ENCODE results near the gene USP20. TPM values are rescaled to one million over a fixed set of nuclear protein-coding genes. Genes with fewer than 3 reads are reported as not detected.

The USP20 gene
- polyA plus RNA-seq, 1 of the 3 experiments (the other 2 are of a cell fraction) = 22.5 TPM

DNA sequence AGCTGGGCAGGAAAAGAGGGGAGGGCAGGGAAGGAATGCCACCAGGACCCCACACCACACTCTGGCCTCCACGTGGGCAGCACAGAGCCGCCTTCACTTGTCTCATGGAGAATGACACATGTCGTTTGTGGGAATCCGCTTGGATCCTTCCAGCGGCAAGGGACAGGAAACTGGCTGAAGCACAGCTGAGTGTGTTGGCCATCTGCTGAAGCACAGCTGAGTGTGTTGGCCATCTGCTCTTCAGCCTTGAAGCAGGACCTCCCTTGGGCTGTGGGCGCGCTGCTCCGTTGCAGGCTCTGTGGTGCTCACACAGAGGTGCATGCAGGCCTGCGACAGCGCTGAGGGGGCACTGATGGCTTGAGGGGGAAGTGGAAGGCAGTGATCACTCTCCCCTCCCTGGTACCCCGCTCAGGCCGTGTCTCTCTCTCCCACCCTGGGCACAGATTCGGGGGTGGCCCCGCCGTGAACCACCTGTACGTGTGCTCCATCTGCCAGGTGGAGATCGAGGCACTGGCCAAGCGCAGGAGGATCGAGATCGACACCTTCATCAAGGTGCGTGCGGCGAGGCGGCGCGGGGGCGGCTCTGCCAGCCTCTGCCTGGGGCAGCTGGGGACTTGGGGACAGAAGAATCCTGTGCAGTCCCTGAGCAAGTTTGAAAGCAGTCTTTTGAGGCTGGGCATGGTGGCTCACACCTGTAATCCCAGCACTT is 40.6 kb downstream of the USP20 start:
- DNase-seq = no peak
- Histone ChIP-seq H3F3A (replicated peaks; ENCODE audit: insufficient read depth) (no peaks in the 10 kb centered on the region), H4K20me1 (ENCODE audit: insufficient read depth) (no peaks in the 10 kb centered on the region), H3K9ac (no peak overlapping the region), H3K79me2 (ENCODE audit: insufficient read depth) (no peaks in the 10 kb centered on the region), H2AFZ (ENCODE audit: low read depth) (no peak overlapping the region), H3K9me3 (no peaks in the 10 kb centered on the region), H3K27me3 (ENCODE audit: insufficient read depth) (no peaks in the 10 kb centered on the region), H3K4me2 (no peak overlapping the region), H3K9me2 (no peaks in the 10 kb centered on the region), H3K27ac (ENCODE audit: low read depth in 2 of 2, low read length in 1 of 2) (no peak overlapping the region; a peak in 1 of 4 replicates), H3K4me3 (ENCODE audit: low read depth in 2 of 2, low read length in 1 of 2) (no peak overlapping the region), H3K4me1 (ENCODE audit: control insufficient read depth in 1 of 2, insufficient read depth in 2 of 2, low read depth in 1 of 2, low read length in 1 of 2) (peaks cover 0 to 17% of the 10 kb centered on the region in 2 experiments; a peak in 1 of 4 replicates), H3K36me3 (replicated peaks in 1 of 2; ENCODE audit: control insufficient read depth in 1 of 2, insufficient read depth in 2 of 2, low read length in 1 of 2) (peaks cover 0 to 13% of the 10 kb centered on the region in 2 experiments)
- ChIA-PET CTCF (interaction anchor here (1.3 kb wide), 1 partner anchor 27 kb away, joined by 3 read pairs; no protein-coding TSS in a partner anchor), POLR2A (no interaction called here)
- TF ChIP-seq FOXJ3 (CRISPR knock-in tag; IDR thresholded peaks at IDR 0.05) (no peak), GABPA (IDR thresholded peaks at IDR 0.05; ENCODE audit: low read depth) (no peak), RFX5 (IDR thresholded peaks at IDR 0.05; ENCODE audit: low read length) (no peak), CHD2 (IDR thresholded peaks at IDR 0.05; ENCODE audit: low read length, partially characterized antibody) (no peak), NFIC (IDR thresholded peaks at IDR 0.05; ENCODE audit: borderline replicate concordance) (no peak), POLR2AphosphoS5 (IDR thresholded peaks at IDR 0.05; ENCODE audit: low read depth, low read length) (no peak), RCOR1 (IDR thresholded peaks at IDR 0.05; ENCODE audit: low read length) (no peak)
- TF ChIP-seq, protein P1, sequence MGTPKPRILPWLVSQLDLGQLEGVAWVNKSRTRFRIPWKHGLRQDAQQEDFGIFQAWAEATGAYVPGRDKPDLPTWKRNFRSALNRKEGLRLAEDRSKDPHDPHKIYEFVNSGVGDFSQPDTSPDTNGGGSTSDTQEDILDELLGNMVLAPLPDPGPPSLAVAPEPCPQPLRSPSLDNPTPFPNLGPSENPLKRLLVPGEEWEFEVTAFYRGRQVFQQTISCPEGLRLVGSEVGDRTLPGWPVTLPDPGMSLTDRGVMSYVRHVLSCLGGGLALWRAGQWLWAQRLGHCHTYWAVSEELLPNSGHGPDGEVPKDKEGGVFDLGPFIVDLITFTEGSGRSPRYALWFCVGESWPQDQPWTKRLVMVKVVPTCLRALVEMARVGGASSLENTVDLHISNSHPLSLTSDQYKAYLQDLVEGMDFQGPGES (IDR thresholded peaks at IDR 0.05; ENCODE audit: low read depth, low read length) = no peak
- WGBS (ENCODE audit: low lambda C conversion rate) = 91% methylated on average over 16 of the region's 27 CpGs

GRCh38 chr9:129876815-129877214 is 41.6 kb downstream of the USP20 start:
- H3K27me3 ChIP-seq (ENCODE audit: insufficient read depth) = no peaks in the 10 kb centered on the region
- H3K9me2 ChIP-seq = no peaks in the 10 kb centered on the region
- H3K9me3 ChIP-seq = no peaks in the 10 kb centered on the region
- H4K20me1 ChIP-seq (ENCODE audit: insufficient read depth) = no peaks in the 10 kb centered on the region
- ChIA-PET CTCF (no interaction called here), POLR2A (no interaction called here)
- no peak overlapping the region for H3K27ac ChIP-seq (ENCODE audit: low read depth in 2 of 2, low read length in 1 of 2)
- H2AFZ ChIP-seq (ENCODE audit: low read depth) = no peak overlapping the region
- H3K36me3 ChIP-seq (replicated peaks in 1 of 2; ENCODE audit: control insufficient read depth in 1 of 2, insufficient read depth in 2 of 2, low read length in 1 of 2) = peaks cover 0 to 17% of the 10 kb centered on the region in 2 experiments
- H3F3A ChIP-seq (replicated peaks; ENCODE audit: insufficient read depth) = no peaks in the 10 kb centered on the region
- H3K79me2 ChIP-seq (ENCODE audit: insufficient read depth) = no peaks in the 10 kb centered on the region
- no peak overlapping the region for H3K4me3 ChIP-seq (ENCODE audit: low read depth in 2 of 2, low read length in 1 of 2)
- no peak overlapping the region for H3K9ac ChIP-seq
- H3K4me1 ChIP-seq (ENCODE audit: control insufficient read depth in 1 of 2, insufficient read depth in 2 of 2, low read depth in 1 of 2, low read length in 1 of 2) = peaks cover 0 to 27% of the 10 kb centered on the region in 2 experiments; a peak in 2 of 4 replicates
- 86% methylated on average over 1 of the region's 7 CpGs for WGBS (ENCODE audit: low lambda C conversion rate)
- no peak overlapping the region for H3K4me2 ChIP-seq
- no peak for DNase-seq
- TF ChIP-seq ELF1 (IDR thresholded peaks at IDR 0.05) (no peak), RAD21 (IDR thresholded peaks at IDR 0.05; ENCODE audit: low read length) (no peak), MEF2A (IDR thresholded peaks at IDR 0.05; ENCODE audit: borderline replicate concordance, low read depth) (no peak), RFX5 (IDR thresholded peaks at IDR 0.05; ENCODE audit: low read length) (no peak), TAF1 (IDR thresholded peaks at IDR 0.05; ENCODE audit: borderline replicate concordance, low read depth, low read length) (no peak), TEAD4 (IDR thresholded peaks at IDR 0.05; ENCODE audit: borderline replicate concordance, insufficient read depth) (no peak), FOSL2 (IDR thresholded peaks at IDR 0.05; ENCODE audit: borderline replicate concordance, low read depth) (no peak), EP300 (IDR thresholded peaks at IDR 0.05; ENCODE audit: borderline replicate concordance in 1 of 2, low read depth in 1 of 2, low read length in 1 of 2) (no peak), NRF1 (IDR thresholded peaks at IDR 0.05; ENCODE audit: low read depth, low read length) (no peak), TCF12 (IDR thresholded peaks at IDR 0.05) (no peak)
- TF ChIP-seq, protein P2, sequence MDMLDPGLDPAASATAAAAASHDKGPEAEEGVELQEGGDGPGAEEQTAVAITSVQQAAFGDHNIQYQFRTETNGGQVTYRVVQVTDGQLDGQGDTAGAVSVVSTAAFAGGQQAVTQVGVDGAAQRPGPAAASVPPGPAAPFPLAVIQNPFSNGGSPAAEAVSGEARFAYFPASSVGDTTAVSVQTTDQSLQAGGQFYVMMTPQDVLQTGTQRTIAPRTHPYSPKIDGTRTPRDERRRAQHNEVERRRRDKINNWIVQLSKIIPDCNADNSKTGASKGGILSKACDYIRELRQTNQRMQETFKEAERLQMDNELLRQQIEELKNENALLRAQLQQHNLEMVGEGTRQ (IDR thresholded peaks at IDR 0.05; ENCODE audit: borderline replicate concordance, low read depth, low read length) = no peak
- TF ChIP-seq, protein P3, sequence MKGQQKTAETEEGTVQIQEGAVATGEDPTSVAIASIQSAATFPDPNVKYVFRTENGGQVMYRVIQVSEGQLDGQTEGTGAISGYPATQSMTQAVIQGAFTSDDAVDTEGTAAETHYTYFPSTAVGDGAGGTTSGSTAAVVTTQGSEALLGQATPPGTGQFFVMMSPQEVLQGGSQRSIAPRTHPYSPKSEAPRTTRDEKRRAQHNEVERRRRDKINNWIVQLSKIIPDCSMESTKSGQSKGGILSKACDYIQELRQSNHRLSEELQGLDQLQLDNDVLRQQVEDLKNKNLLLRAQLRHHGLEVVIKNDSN (IDR thresholded peaks at IDR 0.05; ENCODE audit: borderline replicate concordance, low read depth) = no peak
- TF ChIP-seq, protein P1 (IDR thresholded peaks at IDR 0.05; ENCODE audit: low read depth, low read length) = no peak
- TF ChIP-seq, protein P4, sequence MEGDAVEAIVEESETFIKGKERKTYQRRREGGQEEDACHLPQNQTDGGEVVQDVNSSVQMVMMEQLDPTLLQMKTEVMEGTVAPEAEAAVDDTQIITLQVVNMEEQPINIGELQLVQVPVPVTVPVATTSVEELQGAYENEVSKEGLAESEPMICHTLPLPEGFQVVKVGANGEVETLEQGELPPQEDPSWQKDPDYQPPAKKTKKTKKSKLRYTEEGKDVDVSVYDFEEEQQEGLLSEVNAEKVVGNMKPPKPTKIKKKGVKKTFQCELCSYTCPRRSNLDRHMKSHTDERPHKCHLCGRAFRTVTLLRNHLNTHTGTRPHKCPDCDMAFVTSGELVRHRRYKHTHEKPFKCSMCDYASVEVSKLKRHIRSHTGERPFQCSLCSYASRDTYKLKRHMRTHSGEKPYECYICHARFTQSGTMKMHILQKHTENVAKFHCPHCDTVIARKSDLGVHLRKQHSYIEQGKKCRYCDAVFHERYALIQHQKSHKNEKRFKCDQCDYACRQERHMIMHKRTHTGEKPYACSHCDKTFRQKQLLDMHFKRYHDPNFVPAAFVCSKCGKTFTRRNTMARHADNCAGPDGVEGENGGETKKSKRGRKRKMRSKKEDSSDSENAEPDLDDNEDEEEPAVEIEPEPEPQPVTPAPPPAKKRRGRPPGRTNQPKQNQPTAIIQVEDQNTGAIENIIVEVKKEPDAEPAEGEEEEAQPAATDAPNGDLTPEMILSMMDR (IDR thresholded peaks at IDR 0.05) = no peak
- TF ChIP-seq, protein P5, sequence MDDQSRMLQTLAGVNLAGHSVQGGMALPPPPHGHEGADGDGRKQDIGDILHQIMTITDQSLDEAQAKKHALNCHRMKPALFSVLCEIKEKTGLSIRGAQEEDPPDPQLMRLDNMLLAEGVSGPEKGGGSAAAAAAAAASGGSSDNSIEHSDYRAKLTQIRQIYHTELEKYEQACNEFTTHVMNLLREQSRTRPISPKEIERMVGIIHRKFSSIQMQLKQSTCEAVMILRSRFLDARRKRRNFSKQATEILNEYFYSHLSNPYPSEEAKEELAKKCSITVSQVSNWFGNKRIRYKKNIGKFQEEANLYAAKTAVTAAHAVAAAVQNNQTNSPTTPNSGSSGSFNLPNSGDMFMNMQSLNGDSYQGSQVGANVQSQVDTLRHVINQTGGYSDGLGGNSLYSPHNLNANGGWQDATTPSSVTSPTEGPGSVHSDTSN (IDR thresholded peaks at IDR 0.05) = no peak
